ENCODE results near the gene DPT.

GRCh38 chr1:168728473-168729404 lies at the start of gene DPT:
- peak in 1 of 4 donors; percentile 32 for TF ChIP-seq POLR2A (IDR thresholded peaks at IDR 0.05)
- TF ChIP-seq CTCF (IDR thresholded peaks at IDR 0.05), result no peak

Data from esophagus squamous epithelium (tissue), 4 donors.